ENCODE results near the gene PRR5. TPM values are rescaled to one million over a fixed set of nuclear protein-coding genes. Genes with fewer than 3 reads are reported as not detected.
"Not testable (repeated sequence)": the region's sequence is repeated elsewhere in the genome, so short reads cannot be mapped to it uniquely, and the experiment has no call there.

PRR5 gene
- total RNA-seq, 1 donor from 2014 or later: 13.6 TPM

DNA sequence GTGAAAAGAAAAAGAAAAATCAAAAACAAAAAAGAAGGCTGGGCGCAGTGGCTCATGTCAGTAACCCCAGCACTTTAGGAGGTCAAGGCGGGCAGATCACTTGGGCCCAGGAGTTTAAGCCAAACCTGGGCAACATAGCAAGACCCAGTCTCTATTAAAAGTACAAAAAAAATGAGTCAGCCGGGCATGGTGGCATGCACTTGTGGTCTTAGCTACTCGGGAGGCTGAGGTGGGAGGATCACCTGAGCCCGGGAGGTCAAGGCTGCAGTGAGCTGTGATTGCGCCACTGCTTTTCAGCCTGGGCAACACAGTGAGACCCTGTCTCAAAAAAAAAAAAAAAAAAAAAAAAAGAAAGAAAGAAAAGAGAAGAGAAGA lies 26.0 kb upstream of the PRR5 start:
- DNase-seq: not testable (repeated sequence)

DNA sequence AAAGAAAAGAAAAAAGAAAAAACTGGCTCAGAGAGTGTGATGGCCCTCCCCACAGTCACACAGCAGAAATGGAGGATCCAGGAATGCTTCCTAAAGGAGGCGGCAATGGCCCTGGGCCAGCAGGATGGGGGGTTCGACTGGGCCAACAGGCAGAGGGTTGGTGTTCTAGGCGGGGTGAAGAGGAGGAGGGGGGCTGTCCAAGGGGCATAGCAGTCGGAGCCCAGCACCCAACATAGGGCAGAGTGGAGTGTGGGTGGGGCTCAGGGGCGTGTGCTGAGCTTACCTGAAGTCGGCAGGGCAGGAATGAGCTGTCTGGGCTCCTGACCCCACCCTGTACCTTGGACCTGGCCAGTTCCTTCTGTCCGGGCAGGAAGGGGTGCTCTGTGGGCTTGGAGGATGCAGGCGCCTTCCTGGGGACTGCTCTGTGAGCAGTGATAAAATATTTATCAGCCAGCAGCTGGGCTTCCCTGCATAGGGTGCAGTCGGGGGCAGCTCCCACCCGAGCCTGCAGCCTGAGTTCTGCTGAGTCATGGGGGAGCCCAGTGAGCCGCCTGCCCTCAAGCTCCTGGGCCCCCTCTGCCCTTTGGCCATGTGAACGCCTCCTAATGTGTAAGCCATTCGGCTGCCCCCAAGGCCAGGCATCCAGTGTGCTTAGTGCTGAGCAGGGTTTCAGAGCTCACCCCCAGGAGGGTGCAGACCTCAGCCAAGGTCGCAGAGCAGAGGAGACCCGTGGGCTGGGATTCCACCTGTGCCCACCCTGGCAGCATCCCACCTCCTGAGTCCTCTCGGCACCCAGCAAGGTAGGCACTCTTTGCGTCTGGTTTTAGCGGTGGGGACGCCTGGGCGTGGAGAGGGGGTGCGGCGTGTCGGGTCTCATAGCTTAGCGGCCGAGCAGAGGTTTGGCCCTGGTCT lies 25.3 kb upstream of the PRR5 start:
- DNase-seq: no peak

- no peak for DNase-seq
Observed at GRCh38 chr22:44677353-44677840, 24.6 kb upstream of the PRR5 start.

DNA sequence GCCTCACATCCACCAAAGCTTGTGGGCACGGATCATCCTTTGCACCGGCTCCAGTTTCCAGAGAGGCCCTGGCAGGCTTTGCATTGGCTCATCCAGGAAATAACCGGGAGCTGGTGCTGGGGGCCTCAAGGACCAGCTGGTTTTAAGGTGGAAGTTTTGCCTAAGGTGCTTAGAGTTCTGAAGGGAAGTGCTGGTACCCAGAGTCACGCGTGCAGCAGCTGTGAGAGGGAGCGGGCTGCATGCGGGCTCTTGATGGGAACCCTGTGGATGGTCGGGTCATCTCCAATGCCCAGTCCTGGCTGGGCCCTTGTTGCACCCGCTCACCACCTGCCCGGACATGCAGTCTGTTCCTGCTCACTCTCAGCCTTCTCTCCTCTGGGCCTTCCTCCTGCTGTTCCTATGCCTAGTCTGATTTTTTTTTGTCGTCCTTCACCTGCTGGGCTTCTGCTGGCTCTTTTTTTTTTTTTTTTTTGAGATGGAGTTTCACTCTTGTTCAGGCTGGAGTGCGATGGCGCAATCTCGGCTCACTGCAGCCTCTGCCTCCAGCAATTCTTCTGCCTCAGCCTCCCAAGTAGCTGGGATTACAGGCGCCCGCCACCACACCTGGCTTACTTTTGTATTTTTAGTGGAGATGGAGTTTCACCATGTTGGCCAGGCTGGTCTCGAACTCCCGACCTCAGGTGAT lies 24.0 kb upstream of the PRR5 start:
- no peak for DNase-seq

GRCh38 chr22:44678556-44679305 lies 23.3 kb upstream of the PRR5 start:
- no peak for DNase-seq

DNA sequence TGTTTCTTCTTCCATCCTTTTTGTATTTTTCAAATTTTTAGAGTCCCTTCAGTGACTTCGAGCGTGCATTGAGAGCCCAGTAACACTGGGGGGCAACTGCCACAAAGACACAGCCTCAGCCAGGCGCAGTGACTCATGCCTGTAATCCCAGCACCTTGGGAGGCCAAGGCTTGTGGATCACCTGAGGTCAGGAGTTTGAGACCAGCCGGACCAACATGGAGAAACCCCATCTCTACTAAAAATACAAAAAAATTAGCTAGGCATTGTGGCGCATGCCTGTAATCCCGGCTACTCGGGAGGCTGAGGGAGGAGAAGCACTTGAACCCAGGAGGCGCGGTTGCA lies 22.7 kb upstream of the PRR5 start:
- not testable (repeated sequence) for DNase-seq

- no peak for DNase-seq
Observed at GRCh38 chr22:44680058-44680457, 21.9 kb upstream of the PRR5 start.

DNA sequence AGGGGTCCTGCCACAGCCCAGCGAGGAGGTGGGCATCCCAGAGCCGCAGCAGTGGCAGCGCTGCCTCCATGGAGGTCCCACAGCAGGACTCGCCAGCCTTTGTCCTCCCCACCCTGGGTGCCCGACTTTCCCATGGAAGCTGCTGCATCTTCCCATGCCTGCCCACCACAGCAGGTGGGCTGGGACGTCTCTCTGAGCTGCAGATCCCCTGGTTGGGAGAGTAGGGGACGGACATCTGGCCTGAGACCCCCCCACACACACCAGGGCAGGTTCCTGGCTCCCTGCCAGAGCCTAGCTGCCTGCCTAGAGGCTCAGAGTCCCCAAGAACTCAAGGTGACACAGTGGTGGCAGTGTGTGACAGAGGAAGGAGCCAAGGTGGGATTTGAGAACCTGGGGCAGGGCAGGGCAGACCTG lies 21.5 kb upstream of the PRR5 start:
- DNase-seq: no peak

GRCh38 chr22:44682556-44683168 lies 19.3 kb upstream of the PRR5 start:
- no peak for DNase-seq

GRCh38 chr22:44683237-44683636 lies 18.8 kb upstream of the PRR5 start:
- DNase-seq: no peak

GRCh38 chr22:44683881-44684280 lies 18.1 kb upstream of the PRR5 start:
- no peak for DNase-seq

- DNase-seq: peak; percentile 42
Observed at GRCh38 chr22:44684506-44685383, 17.3 kb upstream of the PRR5 start.

- no peak for DNase-seq
Observed at GRCh38 chr22:44685384-44686056, 16.5 kb upstream of the PRR5 start.

DNA sequence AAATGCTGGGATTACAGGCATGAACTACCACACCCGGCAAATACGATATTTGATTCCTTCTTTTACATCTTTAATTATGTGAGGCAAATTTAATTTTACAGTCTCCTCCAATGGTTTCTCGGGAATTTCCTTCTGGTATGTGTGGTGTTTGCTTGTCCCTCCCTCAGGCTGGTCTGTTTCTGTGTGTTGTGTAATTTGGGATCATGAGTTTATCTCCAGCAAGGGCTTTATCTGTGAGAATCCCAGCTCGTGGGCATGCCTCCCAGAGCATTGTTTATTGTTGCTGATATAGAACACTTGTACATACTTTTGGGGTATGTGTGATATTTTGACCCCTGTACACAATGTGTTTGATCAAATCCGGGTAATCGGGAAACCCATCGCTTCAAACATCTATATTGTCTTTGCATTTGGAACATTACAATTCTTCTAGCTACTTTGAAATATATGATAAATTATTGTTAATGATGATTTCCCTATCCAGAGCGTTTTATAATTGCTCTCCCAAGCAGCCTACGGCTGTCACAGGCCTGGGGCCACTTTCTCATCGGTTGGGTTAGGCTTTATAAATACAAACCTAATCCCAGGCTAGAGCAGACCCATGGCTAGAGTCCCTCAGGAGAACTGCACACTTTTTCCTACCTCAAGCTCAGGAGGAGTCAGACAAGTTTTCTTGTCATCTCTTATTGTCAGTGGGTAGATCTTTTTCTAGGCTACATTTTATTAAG lies 15.0 kb upstream of the PRR5 start:
- DNase-seq: no peak

GRCh38 chr22:44689173-44689572 lies 12.8 kb upstream of the PRR5 start:
- no peak for DNase-seq

DNA sequence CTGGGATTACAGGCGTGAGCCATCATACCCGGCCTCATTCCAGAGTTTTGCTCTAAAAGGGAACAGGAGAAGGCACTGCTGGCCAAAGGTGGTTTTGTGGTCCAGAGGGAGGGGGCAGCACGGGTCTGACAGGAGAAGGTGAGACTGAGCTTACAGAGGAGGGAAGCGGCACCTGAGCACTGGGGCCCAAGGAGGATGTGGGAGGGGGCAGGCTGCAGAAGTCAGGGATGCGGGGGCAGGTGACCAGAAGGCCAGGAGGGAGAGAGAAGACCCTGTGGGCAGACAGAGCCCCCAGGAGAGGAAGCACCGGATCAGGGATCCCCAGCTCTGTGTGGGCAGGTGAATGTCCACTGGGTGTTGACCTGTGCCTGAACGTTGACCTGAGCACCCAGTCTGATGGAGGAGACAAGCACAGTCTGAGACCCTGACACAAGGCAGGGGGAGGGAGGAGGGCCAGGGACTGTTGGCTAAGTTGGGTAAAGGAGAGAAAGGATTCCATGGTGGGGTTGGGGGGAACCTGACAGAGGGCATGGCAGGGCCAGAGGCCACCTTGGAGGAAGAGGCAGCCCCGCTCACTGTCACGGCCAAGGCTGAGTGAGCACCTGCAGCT lies 12.0 kb upstream of the PRR5 start:
- DNase-seq: no peak

DNA sequence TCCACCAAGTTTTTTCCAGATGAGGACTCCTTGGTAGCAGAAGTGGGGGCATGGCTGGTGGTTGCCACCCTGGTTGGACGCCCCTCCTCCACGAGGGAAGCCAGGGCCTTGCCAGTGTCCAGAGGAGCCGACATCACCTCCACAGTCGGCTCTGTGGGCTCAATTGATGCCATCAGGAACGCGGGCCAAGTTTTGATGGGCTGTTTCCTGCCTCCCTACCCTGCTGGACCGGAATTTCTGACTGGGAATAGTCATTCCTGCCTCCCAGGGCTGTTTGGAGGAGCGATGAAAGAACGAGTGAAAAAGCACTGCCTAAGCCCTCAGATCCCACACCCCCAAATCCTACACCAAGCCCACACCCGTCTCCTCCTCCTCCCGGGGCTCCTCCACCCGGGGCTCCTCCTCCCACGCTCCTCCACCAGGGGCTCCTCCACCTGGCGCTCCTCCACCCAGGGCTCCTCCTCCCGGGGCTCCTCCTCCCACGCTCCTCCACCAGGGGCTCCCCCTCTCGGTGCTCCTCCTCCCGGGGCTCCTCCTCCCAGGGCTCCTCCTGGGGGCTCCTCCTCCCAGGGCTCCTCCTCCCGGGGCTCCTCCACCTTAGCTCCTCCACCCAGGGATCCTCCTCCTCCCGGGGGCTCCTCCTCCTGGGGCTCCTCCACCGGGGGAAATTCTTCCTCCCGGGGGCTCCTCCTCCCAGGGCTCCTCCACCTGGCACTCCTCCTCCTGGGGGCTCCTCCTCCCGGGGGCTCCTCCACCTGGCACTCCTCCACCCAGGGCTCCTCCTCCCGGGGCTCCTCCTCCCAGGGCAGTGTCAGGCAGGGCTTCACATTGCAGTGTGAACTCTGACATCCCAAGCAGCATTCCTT lies 10.0 kb upstream of the PRR5 start:
- no peak for DNase-seq

DNA sequence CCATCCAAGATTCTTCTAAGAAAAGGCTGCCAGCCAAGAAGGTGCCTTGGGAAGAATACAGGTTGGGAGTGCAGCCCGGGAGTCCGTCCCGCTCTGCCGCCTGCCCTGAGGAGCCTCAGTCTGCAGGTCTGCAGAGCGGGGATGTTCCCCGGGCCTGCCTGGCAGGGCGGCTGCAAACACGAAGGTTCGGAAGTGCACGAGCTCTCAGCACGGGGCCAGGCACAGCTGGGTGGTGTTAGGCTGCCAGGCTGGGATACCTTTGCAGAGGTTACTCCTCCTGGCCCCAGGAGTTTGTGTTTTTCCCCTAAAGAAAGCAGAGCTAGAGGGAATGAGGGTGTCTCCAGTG lies 9.4 kb upstream of the PRR5 start:
- DNase-seq: no peak

- no peak for DNase-seq
Observed at GRCh38 chr22:44693145-44693544, 8.9 kb upstream of the PRR5 start.
